ENCODE results near the gene ALPG.
"Not testable (repeated sequence)": the region's sequence is repeated elsewhere in the genome, so short reads cannot be mapped to it uniquely, and the experiment has no call there.

The ALPG gene

DNA sequence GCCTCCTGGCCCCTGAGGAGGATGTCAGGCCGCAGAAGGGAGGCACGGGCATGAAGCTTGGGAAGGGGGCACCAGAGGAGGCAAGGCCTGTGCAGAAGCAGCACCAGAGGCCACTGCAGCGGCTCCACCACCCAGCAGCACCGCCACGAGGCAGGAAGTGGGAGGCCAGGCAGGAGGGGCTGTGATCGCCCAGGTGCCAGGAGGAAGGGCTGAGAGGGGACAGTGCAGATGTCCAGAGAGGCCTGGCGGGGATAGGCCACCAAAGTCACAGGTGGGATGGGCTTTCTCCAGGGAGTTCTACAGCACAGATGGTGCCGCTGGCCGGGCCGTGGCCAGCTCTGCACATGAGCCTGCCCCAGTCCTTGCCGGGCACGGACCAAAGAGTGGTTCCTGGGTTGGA is 43.3 kb downstream of the ALPG start:
- ChIA-PET CTCF (no interaction called here), POLR2A (no interaction called here)
- no peak overlapping the region for H3K4me3 ChIP-seq (ENCODE audit: low read depth, low read length)
- DNase-seq (ENCODE audit: low read depth, low spot score) = no peak
- TF ChIP-seq, protein P1, sequence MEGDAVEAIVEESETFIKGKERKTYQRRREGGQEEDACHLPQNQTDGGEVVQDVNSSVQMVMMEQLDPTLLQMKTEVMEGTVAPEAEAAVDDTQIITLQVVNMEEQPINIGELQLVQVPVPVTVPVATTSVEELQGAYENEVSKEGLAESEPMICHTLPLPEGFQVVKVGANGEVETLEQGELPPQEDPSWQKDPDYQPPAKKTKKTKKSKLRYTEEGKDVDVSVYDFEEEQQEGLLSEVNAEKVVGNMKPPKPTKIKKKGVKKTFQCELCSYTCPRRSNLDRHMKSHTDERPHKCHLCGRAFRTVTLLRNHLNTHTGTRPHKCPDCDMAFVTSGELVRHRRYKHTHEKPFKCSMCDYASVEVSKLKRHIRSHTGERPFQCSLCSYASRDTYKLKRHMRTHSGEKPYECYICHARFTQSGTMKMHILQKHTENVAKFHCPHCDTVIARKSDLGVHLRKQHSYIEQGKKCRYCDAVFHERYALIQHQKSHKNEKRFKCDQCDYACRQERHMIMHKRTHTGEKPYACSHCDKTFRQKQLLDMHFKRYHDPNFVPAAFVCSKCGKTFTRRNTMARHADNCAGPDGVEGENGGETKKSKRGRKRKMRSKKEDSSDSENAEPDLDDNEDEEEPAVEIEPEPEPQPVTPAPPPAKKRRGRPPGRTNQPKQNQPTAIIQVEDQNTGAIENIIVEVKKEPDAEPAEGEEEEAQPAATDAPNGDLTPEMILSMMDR (IDR thresholded peaks at IDR 0.05; ENCODE audit: insufficient read depth, low read length, missing control alignments) = no peak

DNA sequence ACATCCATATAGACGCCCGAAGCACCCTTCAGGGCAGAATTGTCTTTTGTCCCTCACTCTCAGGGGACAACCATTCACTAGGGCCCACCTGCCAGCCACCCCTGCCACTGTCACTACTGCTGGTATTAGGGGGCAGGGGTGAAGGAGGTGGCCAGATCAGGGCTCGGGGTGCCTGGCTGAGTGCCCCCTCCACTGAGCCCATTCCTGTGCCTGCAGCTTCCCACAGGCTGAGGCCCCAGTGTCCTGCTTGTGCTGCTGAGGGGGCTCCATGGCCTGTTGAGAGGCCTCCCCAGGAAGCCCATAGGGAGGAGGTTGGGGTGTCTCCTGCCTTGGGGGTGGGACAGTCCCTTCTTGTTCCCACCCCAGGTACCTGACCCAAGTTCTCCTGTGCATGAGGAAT is 45.0 kb downstream of the ALPG start:
- POLR2A ChIA-PET; H3K4me3 ChIP-seq (ENCODE audit: low read depth, low read length); DNase-seq (ENCODE audit: low read depth, low spot score): not testable (repeated sequence)
- CTCF ChIA-PET = interaction anchor here (1.2 kb wide), 1 partner anchor 12 kb away, joined by 4 read pairs; no protein-coding TSS in a partner anchor

DNA sequence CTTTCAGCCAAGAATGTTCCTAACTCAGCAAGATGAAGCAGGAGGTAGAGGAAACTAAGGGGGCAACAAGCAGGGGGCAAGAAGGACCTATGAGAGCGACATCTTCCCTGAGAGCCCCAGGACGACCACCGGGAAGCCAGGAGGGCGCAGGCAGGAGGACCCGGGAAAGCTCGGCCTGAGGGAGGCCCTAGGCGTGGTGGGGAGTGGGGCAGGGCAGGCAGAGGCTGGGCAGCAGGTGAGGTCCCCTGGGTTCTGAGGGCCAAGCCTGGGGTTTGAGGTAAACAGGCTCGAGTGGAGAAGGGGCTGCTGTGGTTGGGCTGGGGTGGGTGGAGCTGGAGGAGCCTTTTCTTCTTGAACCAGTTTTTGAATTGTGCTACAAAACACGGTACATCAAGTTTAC is 48.0 kb downstream of the ALPG start:
- TF ChIP-seq, protein P1 (IDR thresholded peaks at IDR 0.05; ENCODE audit: insufficient read depth, low read length, missing control alignments) = no peak
- DNase-seq (ENCODE audit: low read depth, low spot score) = no peak
- ChIA-PET POLR2A (no interaction called here), CTCF (interaction anchor here (1.6 to 2.7 kb wide), 2 partner anchors 14 to 15 kb away, joined by 5 to 6 read pairs; no protein-coding TSS in a partner anchor)
- no peak overlapping the region for H3K4me3 ChIP-seq (ENCODE audit: low read depth, low read length)

DNA sequence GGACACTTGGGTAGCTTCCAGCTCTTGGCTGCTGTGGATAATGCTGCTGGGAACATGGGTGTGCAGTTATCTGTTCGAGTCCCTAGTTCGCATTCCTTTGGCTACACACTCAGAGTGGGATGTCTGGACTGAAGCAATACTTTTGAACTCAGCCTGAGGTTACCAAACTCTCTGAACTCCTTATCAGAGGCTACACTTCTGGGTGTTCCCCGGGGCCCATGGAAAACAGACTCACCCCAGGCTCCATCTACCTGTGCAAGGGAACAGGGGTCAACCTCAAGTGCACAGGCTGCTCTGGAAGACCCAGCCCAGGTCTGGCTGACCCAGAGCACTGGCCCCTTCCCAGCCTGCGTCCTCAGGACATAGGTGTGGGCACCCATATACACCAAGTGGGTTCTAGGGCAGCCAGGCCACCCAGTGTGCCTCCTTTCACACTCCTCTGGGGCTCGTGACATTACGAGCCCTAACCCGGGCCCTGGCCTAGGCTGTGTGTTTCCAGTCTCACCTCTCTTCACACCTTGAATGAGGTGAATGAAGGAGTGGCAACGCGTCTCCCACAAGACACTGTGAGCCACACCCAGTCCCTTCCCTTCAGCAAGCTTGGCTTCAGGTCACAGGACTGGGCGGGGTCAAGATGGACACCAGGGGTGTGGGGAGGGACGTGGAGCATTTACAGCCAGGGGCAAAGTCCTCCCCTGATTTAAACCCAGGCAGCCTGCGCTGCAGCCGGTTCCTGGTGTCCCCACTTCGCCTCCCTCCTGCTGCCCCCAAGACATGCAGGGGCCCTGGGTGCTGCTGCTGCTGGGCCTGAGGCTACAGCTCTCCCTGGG is 49.0 kb downstream of the ALPG start, which contains the start of gene ALPI:
Gene ALPI, plus strand, starts transcription at position 728 of the 830 bp plus-strand sequence. Its CDS starts 47 bp downstream, at position 775.
- CTCF ChIA-PET = interaction anchor here (1.6 kb wide), 1 partner anchor 16 kb away, joined by 5 read pairs; no protein-coding TSS in a partner anchor
- no peak for DNase-seq (ENCODE audit: low read depth, low spot score)
- TF ChIP-seq, protein P1 (IDR thresholded peaks at IDR 0.05; ENCODE audit: insufficient read depth, low read length, missing control alignments) = no peak
- POLR2A ChIA-PET = no interaction called here
- no peak within 1 kb of the TSS for H3K4me3 ChIP-seq (ENCODE audit: low read depth, low read length)

DNA sequence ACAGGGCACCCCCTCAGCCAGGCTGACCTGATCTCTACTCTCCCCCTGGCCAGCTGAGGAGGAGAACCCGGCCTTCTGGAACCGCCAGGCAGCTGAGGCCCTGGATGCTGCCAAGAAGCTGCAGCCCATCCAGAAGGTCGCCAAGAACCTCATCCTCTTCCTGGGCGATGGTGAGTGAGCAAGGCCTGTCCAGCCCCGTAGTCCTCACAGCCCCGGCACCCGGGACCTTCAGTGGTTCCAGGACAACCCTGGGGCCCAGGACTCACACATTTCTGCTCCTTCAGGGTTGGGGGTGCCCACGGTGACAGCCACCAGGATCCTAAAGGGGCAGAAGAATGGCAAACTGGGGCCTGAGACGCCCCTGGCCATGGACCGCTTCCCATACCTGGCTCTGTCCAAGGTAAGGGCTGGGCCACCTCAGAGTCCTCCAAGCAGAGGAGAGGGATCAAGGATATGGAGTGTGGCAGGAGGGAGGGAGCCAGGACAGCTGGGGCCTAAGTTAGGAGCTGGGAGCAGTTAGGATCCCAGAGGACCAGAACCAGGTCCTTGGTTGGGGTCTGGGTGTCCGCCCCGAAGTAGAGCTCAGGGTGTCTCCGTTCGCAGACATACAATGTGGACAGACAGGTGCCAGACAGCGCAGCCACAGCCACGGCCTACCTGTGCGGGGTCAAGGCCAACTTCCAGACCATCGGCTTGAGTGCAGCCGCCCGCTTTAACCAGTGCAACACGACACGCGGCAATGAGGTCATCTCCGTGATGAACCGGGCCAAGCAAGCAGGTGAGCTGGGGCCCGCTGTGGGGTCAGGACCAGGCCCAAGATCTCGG is 49.9 kb downstream of the ALPG start:
- TF ChIP-seq, protein P1 (IDR thresholded peaks at IDR 0.05; ENCODE audit: insufficient read depth, low read length, missing control alignments) = no peak
- ChIA-PET POLR2A (no interaction called here), CTCF (no interaction called here)
- DNase-seq (ENCODE audit: low read depth, low spot score) = no peak
- no peak overlapping the region for H3K4me3 ChIP-seq (ENCODE audit: low read depth, low read length)

DNA sequence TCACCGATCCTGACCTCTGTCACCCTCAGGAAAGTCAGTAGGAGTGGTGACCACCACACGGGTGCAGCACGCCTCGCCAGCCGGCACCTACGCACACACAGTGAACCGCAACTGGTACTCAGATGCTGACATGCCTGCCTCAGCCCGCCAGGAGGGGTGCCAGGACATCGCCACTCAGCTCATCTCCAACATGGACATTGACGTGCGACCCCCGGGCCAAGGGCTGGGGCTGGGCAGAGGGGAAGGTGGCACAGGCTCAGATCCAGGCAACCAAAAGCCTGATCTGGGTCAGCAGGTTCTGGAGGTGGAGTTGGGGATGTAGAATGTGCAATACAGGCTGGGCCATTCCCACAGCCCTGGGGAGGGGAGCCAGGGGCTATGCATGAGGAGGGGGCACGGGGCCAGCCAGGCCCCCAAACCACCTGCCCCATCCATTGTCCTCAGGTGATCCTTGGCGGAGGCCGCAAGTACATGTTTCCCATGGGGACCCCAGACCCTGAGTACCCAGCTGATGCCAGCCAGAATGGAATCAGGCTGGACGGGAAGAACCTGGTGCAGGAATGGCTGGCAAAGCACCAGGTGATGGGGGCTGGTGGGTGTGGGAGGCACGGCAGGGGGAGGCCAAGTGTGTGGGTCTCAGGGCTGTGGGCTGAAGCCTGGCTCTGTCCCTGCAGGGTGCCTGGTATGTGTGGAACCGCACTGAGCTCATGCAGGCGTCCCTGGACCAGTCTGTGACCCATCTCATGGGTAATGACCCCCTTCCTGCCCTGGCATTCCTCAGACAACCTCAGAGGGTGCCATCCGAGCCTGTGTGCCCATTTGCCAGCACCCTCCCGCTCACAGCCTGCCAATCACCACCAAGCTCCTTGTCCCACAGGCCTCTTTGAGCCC is 50.7 kb downstream of the ALPG start:
- DNase-seq (ENCODE audit: low read depth, low spot score) = no peak
- ChIA-PET CTCF (interaction anchor here (1.3 to 1.6 kb wide), 2 partner anchors 10 to 13 kb away, joined by 3 to 6 read pairs; no protein-coding TSS in a partner anchor), POLR2A (no interaction called here)
- TF ChIP-seq, protein P1 (IDR thresholded peaks at IDR 0.05; ENCODE audit: insufficient read depth, low read length, missing control alignments) = no peak
- H3K4me3 ChIP-seq (ENCODE audit: low read depth, low read length) = no peak overlapping the region

Data from AG04449 (cell line).